Endothelial cell of umbilical vein (primary cell): ENCODE measurements around the gene SFT2D3.

Experiments used
- CTCF ChIP-seq, 2 donors: IDR thresholded peaks; 1 replicate in 1 of 2; 2 replicates in 1 of 2; pipeline ENCODE4 v1.5.1; 2011; ENCODE audit warnings: low read length in 2 of 2, mild to moderate bottlenecking in 2 of 2, moderate library complexity in 2 of 2, control low read depth in 1 of 2, inconsistent platforms in 1 of 2, low read depth in 1 of 2; ENCODE audit not compliant: insufficient read depth in 1 of 2; ENCODE audit errors: extremely low read depth in 1 of 2
- POLR2AphosphoS5 ChIP-seq: IDR thresholded peaks from 2 replicates; pipeline ENCODE4 v1.6.1; 2012; ENCODE audit warnings: low read depth, mild to moderate bottlenecking, control low read depth, low read length, moderate library complexity; ENCODE audit not compliant: insufficient read depth

DNA sequence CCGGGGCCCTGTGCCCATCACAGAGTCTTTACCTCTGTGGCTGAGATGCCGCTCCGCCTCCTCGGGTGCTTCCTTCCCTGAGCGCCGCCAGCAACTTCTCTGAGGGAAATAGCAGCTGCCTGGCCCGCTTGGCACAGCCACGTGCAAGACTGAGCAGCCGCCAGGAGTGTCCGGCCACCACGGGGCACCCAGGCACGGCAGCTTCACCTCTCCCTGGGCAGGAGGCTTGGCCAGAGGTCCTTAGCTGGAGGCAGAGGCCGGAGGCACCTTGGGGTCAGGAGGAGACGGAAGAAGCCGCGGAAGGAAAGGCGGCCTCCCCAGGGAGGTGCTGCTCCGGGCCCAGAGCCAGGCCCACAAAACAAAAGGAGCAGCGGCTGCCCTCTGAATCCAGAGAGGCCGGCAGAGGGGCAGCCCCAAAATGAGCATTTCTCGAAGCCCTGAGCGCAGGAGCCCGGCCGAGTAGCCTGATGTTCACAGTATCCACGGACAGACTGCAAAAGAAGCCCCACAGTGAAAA is 20.0 kb upstream of the SFT2D3 start:
- TF ChIP-seq POLR2AphosphoS5 (no peak), CTCF (IDR thresholded peaks at IDR 0.05; ENCODE audit: extremely low read depth in 1 of 2, insufficient read depth in 1 of 2, low read depth in 1 of 2, low read length in 2 of 2) (no peak)
